Activated naive CD8-positive, alpha-beta T cell treated with anti-CD3 and anti-CD28 coated beads, Interleukin-2, amount 50 U/mL, for 24 hours (primary cell): ENCODE results near the gene DET1.
"Not testable (repeated sequence)": the region's sequence is repeated elsewhere in the genome, so short reads cannot be mapped to it uniquely, and the experiment has no call there.

Source experiments
- ATAC-seq: fragments of 150-1000 bp; cut with Tn5 transposase; one replicate; pipeline ENCODE4 v1.10.0; 2021
- DNase-seq: peaks from one replicate; pipeline ENCODE4 v3.0.0; 2021
- H3K27ac Mint-ChIP-seq: one replicate; pipeline ENCODE4 v1.8.0; 2021; ENCODE audit warnings: mild to moderate bottlenecking, mixed read lengths
- H3K27me3 Mint-ChIP-seq: one replicate; pipeline ENCODE4 v1.8.0; 2021; ENCODE audit warnings: mixed read lengths
- H3K36me3 Mint-ChIP-seq: one replicate; pipeline ENCODE4 v1.8.0; 2021; ENCODE audit warnings: low read depth, mixed read lengths
- H3K4me1 Mint-ChIP-seq: one replicate; pipeline ENCODE4 v1.8.0; 2021; ENCODE audit warnings: mixed read lengths
- H3K4me3 Mint-ChIP-seq: one replicate; pipeline ENCODE4 v1.8.0; 2021; ENCODE audit warnings: mild to moderate bottlenecking, moderate library complexity, mixed read lengths
- H3K9me3 Mint-ChIP-seq: one replicate; pipeline ENCODE4 v1.8.0; 2021; ENCODE audit warnings: mixed read lengths

The DET1 gene

GRCh38 chr15:88473661-88474293, 72.7 kb downstream of the DET1 start:
- not testable (repeated sequence) for DNase-seq, ATAC-seq, H3K27ac Mint-ChIP-seq, H3K9me3 Mint-ChIP-seq, H3K27me3 Mint-ChIP-seq, H3K4me1 Mint-ChIP-seq, H3K4me3 Mint-ChIP-seq
- peaks cover 13% of the 10 kb centered on the region for H3K36me3 Mint-ChIP-seq

DNA sequence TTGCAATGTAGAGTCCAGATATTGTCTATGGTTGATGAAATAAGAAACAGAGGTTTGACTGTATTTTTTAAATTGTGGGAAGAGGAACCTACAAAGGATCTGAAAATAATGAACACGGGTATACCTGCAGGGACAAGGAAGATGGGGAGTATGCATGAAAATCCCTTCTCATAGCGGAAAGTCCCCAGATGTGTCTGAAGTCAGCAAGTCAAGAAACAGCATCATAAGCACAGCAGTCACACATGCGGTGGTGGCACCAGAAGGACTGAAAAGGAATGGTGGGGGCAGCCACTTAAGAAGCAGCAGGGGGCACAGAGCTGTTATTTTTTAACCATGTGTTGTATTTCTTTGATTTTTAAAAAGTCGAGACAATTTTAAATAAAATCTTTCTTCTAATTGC, 74.3 kb downstream of the DET1 start:
- Mint-ChIP-seq H3K4me3 (no peak overlapping the region), H3K4me1 (peaks cover 7% of the 10 kb centered on the region), H3K9me3 (no peaks in the 10 kb centered on the region), H3K36me3 (peaks cover 11% of the 10 kb centered on the region), H3K27me3 (no peaks in the 10 kb centered on the region), H3K27ac (no peak overlapping the region)
- DNase-seq (no peak), ATAC-seq (no peak)

DNA sequence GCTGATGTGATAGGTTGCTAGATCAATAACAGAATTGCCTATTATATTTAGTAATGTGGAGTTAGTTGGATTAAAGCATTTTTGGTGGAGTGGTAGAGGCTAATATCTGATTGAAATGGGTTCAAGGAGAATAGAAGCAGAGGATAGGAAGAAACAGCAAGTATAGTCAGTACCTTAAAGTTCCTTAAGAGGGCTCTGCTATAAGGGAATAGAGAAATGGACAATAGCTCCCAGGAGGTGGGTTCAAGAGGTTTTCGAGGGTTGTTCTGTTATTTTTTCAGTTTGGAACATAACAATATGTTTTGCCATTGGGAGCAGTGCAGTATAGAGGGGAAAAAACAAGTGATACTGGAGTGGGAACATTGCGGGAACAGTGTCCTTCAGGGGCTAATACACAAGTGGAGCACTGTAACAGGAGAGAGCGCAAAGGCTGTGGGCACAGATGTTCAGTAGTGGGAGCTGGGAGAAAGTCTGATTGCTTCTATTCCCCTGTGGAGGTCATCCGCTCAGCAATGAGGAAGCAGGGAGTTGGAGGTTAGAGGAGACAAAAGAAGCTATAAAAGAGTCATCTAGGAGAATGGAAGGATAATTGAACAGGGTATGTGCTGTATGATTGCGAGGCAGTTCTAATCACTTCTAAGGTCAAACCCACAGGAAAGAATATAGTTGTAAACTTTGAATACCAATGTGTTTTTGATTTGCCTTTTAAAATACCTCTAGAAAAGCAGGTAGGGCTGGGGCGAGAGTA, 75.7 kb downstream of the DET1 start:
- no peak overlapping the region for H3K27ac Mint-ChIP-seq
- H3K36me3 Mint-ChIP-seq: peaks cover 10% of the 10 kb centered on the region
- DNase-seq: no peak
- no peak overlapping the region for H3K4me3 Mint-ChIP-seq
- no peaks in the 10 kb centered on the region for H3K9me3 Mint-ChIP-seq
- no peak for ATAC-seq
- no peaks in the 10 kb centered on the region for H3K27me3 Mint-ChIP-seq
- H3K4me1 Mint-ChIP-seq: peaks cover 18% of the 10 kb centered on the region

DNA sequence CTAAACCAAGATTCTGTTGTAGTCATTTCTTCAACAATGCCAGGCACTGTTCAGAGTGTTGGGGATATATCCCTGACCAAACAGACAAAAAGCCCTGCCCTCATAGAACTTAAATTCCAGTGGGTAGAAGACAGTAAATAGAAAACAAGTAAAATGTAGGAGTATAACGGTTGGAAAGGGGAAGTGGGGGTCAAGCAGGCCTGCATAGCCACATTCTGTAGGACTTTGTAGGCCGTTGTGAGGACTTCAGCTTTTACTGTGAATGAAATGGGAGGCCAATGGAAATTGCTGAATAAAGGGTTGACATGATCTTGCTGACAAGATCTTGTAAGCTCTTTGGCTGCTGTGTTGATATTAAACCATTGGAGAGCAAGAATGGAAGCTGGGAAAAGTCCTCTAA, 77.2 kb downstream of the DET1 start:
- H3K27me3 Mint-ChIP-seq: no peaks in the 10 kb centered on the region
- no peak overlapping the region for H3K4me3 Mint-ChIP-seq
- H3K4me1 Mint-ChIP-seq: peaks cover 30% of the 10 kb centered on the region
- ATAC-seq: no peak
- H3K27ac Mint-ChIP-seq: no peak overlapping the region
- peaks cover 18% of the 10 kb centered on the region for H3K36me3 Mint-ChIP-seq
- no peaks in the 10 kb centered on the region for H3K9me3 Mint-ChIP-seq
- DNase-seq: no peak

DNA sequence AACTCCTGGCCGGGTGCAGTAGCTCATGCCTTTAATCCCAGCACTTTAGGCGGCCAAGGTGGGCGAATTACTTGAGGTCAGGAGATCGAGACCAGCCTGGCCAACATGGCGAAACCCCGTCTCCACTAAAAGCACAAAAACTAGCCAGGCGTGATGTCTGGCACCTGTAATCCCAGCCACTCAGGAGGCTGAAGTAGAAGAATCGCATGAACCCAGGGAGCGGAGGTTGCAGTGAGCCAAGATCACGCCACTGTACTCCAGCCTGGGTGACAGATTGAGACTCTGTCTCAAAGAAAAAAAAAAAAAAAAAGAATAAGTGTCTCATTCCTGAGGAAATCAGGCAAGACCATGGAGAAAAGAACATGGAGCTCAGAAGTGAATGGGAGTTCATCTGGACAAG, 77.8 kb downstream of the DET1 start:
- ATAC-seq, H3K9me3 Mint-ChIP-seq, H3K4me3 Mint-ChIP-seq, DNase-seq, H3K27me3 Mint-ChIP-seq: not testable (repeated sequence)
- peaks cover 34% of the 10 kb centered on the region for H3K4me1 Mint-ChIP-seq
- H3K36me3 Mint-ChIP-seq: peaks cover 22% of the 10 kb centered on the region
- H3K27ac Mint-ChIP-seq: peak overlapping the region; percentile 100

DNA sequence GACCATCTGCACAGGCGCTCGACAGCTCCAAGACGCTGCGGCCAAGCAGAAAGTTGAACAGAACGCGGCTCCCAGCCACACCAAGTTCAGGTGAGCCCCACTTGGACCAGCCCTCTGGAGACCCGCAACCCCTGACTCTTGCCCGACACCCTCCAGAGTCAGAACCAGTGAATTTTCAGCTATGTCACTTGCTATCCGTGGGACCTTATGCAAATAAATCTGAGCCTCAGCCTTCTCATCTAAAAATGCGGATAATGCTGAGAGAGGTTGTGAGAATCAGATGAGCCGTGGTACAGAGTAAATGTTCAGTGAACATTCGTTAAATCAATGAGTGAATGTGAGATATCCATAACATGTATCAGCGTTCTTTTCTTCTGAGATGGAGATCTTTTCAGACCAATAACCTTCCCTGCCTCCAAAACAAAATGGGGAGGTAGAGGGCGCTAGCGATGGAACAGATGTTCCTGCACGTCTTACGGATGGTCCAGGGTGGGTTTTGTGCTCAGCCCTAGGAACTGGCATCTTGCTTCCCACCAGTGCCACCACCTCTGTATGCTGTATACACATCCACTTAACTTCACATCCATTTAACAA, 78.4 kb downstream of the DET1 start:
- H3K27me3 Mint-ChIP-seq: no peaks in the 10 kb centered on the region
- H3K27ac Mint-ChIP-seq: peak overlapping the region; percentile 100
- H3K4me3 Mint-ChIP-seq: no peak overlapping the region
- no peaks in the 10 kb centered on the region for H3K9me3 Mint-ChIP-seq
- peaks cover 34% of the 10 kb centered on the region for H3K4me1 Mint-ChIP-seq
- peaks cover 24% of the 10 kb centered on the region for H3K36me3 Mint-ChIP-seq
- DNase-seq (peak; percentile 24), ATAC-seq (no peak)

GRCh38 chr15:88467073-88467934, 79.2 kb downstream of the DET1 start, which contains the start of the genes MRPL46 and MRPS11:
Gene MRPL46, minus strand, starts transcription at chr15:88467388. Its CDS starts 11 bp downstream, at chr15:88467377.
Gene MRPS11, plus strand, starts transcription at chr15:88467708. Its CDS starts 10 bp downstream, at chr15:88467718.
- H3K9me3 Mint-ChIP-seq: no peaks in the 10 kb centered on the region
- H3K27ac Mint-ChIP-seq: peak within 1 kb of the TSS; percentile 100
- H3K4me3 Mint-ChIP-seq: no peak within 1 kb of the TSS
- peaks cover 33% of the 10 kb centered on the region for H3K4me1 Mint-ChIP-seq
- H3K27me3 Mint-ChIP-seq: no peaks in the 10 kb centered on the region
- DNase-seq (peak; percentile 91), ATAC-seq (peak; percentile 83)
- peaks cover 24% of the 10 kb centered on the region for H3K36me3 Mint-ChIP-seq

GRCh38 chr15:88465633-88466224, 80.8 kb downstream of the DET1 start:
- H3K4me3 Mint-ChIP-seq: no peak overlapping the region
- H3K27ac Mint-ChIP-seq: peak overlapping the region; percentile 100
- peaks cover 26% of the 10 kb centered on the region for H3K36me3 Mint-ChIP-seq
- ATAC-seq: peak; percentile 38
- H3K27me3 Mint-ChIP-seq: no peaks in the 10 kb centered on the region
- peak; percentile 10 for DNase-seq
- peaks cover 27% of the 10 kb centered on the region for H3K4me1 Mint-ChIP-seq
- H3K9me3 Mint-ChIP-seq: no peaks in the 10 kb centered on the region

DNA sequence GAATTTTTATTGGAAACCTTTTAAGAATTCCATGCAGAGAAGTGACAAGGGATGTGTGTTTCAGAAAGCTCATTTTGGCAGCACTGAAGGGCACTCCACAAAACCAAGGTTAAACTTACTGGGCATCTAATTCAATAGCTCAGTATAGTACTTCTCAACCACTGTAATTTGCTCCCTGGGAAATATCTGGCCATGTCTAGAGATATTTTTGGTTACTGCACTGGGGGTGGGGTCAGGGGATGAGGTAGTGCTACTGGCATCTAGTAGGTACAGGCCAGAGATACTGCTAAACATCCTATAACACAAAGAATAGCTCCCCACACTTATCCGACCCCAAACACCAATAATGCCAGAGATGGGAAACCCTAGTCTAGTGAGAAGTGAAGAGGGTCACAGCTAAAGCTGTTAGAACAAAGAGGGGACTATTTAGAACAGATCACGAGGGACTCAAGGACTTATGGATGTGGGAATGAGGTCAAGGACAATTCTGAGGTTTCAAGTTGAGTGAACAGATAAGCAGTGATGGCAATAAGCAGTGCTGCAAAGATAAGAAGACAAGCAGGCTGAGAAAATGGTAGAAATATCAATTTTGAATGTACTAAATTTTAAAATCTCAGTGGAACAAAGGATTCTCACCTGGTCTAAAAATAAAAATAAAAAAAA, 82.5 kb downstream of the DET1 start:
- Mint-ChIP-seq H3K27me3 (no peaks in the 10 kb centered on the region), H3K36me3 (peaks cover 34% of the 10 kb centered on the region), H3K9me3 (no peaks in the 10 kb centered on the region), H3K4me1 (peaks cover 27% of the 10 kb centered on the region), H3K4me3 (no peak overlapping the region), H3K27ac (peak overlapping the region; percentile 40)
- no peak for DNase-seq
- ATAC-seq: no peak
